OCI-LY3 (cell line): ENCODE data around the gene SQSTM1.

Source experiments
- H2AFZ ChIP-seq: fragments of 200-600, 300-600 bp; shearing (Covaris generic); 2 replicates; pipeline ENCODE4 v1.6.0; 2014; ENCODE audit warnings: antibody characterized with exemption, low read depth, low read length
- H3K27ac ChIP-seq: fragments of 200-600, 300-600 bp; sonication (generic); 2 replicates; pipeline ENCODE4 v1.5.1; 2014; ENCODE audit warnings: mild to moderate bottlenecking, low read length, moderate library complexity, mixed read lengths
- H3K27me3 ChIP-seq: fragments of 200-600, 300-600 bp; sonication (generic); 2 replicates; pipeline ENCODE4 v1.6.1; 2014; ENCODE audit warnings: low read depth, low read length, mixed read lengths
- H3K36me3 ChIP-seq: fragments of 200-600, 300-600 bp; sonication (generic); replicated peaks from 2 replicates; pipeline ENCODE3; 2014; ENCODE audit warnings: low read depth, low read length, mixed read lengths
- H3K4me1 ChIP-seq: fragments of 300-600, 200-600 bp; sonication (generic); 2 replicates; pipeline ENCODE4 v1.6.1; 2014; ENCODE audit warnings: low read length, mixed read lengths
- H3K4me2 ChIP-seq: fragments of 200-600, 300-600 bp; sonication (generic); 2 replicates; pipeline ENCODE4 v1.6.1; 2014; ENCODE audit warnings: low read length, mixed read lengths
- H3K4me3 ChIP-seq: fragments of 300-600, 200-600 bp; sonication (generic); 2 replicates; pipeline ENCODE4 v1.5.1; 2014; ENCODE audit warnings: antibody characterized with exemption, mild to moderate bottlenecking, low read length, moderate library complexity
- H3K79me2 ChIP-seq: fragments of 300-600, 200-600 bp; shearing (Covaris generic); 2 replicates; pipeline ENCODE4 v1.6.1; 2014; ENCODE audit warnings: mild to moderate bottlenecking, low read length, mixed read lengths
- H3K9ac ChIP-seq: fragments of 300-600, 200-600 bp; shearing (Covaris generic); 2 replicates; pipeline ENCODE4 v1.6.0; 2014; ENCODE audit warnings: mild to moderate bottlenecking, low read length, moderate library complexity
- H3K9me3 ChIP-seq: fragments of 200-600, 300-600 bp; shearing (Covaris generic); 2 replicates; pipeline ENCODE4 v1.6.1; 2014; ENCODE audit warnings: low read length, mixed read lengths; ENCODE audit not compliant: insufficient read depth
- H4K20me1 ChIP-seq: fragments of 200-600, 300-600 bp; sonication (generic); 2 replicates; pipeline ENCODE4 v1.6.1; 2016; ENCODE audit warnings: low read length, mixed read lengths; ENCODE audit not compliant: insufficient read depth
- CTCF ChIP-seq: fragments of 200-600, 300-600 bp; sonication (generic); IDR thresholded peaks from 2 replicates; pipeline ENCODE4 v1.5.1; 2014; ENCODE audit warnings: antibody characterized with exemption, low read length, low read depth
- EZH2phosphoT487 ChIP-seq: fragments of 200-600 bp; shearing (Covaris generic); IDR thresholded peaks from 2 replicates; pipeline ENCODE4 v1.6.1; 2018; ENCODE audit warnings: antibody characterized with exemption, mixed run types, low read depth

Gene SQSTM1

GRCh38 chr5:179865491-179866240 lies 45.0 kb downstream of the SQSTM1 start:
- Histone ChIP-seq H3K4me3 (no peak overlapping the region), H3K27me3 (no peaks in the 10 kb centered on the region), H3K27ac (no peak overlapping the region), H2AFZ (no peak overlapping the region), H3K4me1 (no peaks in the 10 kb centered on the region), H3K79me2 (no peaks in the 10 kb centered on the region), H3K9me3 (no peaks in the 10 kb centered on the region), H3K9ac (no peak overlapping the region), H3K36me3 (peaks cover 67% of the 10 kb centered on the region), H3K4me2 (no peak overlapping the region), H4K20me1 (peaks cover 5% of the 10 kb centered on the region; the same call in 1 of the 2 replicates)
- TF ChIP-seq EZH2phosphoT487 = no peak

- Histone ChIP-seq H3K4me2 (no peak overlapping the region), H4K20me1 (peaks cover 5% of the 10 kb centered on the region; the same call in 1 of the 2 replicates), H2AFZ (no peak overlapping the region), H3K79me2 (no peaks in the 10 kb centered on the region), H3K4me3 (no peak overlapping the region), H3K9ac (no peak overlapping the region), H3K27ac (no peak overlapping the region), H3K36me3 (peaks cover 72% of the 10 kb centered on the region), H3K4me1 (no peaks in the 10 kb centered on the region), H3K27me3 (no peaks in the 10 kb centered on the region), H3K9me3 (no peaks in the 10 kb centered on the region)
- TF ChIP-seq CTCF (peak; percentile 54), EZH2phosphoT487 (no peak)
These were observed 45.8 kb downstream of the SQSTM1 start for GRCh38 chr5:179866241-179867078.

GRCh38 chr5:179867079-179867465 lies 46.4 kb downstream of the SQSTM1 start:
- Histone ChIP-seq H3K9me3 (no peaks in the 10 kb centered on the region), H3K27ac (no peak overlapping the region), H3K27me3 (no peaks in the 10 kb centered on the region), H3K79me2 (no peaks in the 10 kb centered on the region), H3K4me1 (no peaks in the 10 kb centered on the region), H3K36me3 (peaks cover 69% of the 10 kb centered on the region), H3K9ac (no peak overlapping the region), H2AFZ (no peak overlapping the region), H4K20me1 (peaks cover 5% of the 10 kb centered on the region; the same call in 1 of the 2 replicates), H3K4me2 (no peak overlapping the region), H3K4me3 (no peak overlapping the region)
- TF ChIP-seq EZH2phosphoT487 = no peak
- TF ChIP-seq CTCF = no peak

GRCh38 chr5:179867476-179867875 lies 46.8 kb downstream of the SQSTM1 start:
- Histone ChIP-seq H3K27me3 (no peaks in the 10 kb centered on the region), H4K20me1 (peaks cover 5% of the 10 kb centered on the region; the same call in 1 of the 2 replicates), H3K4me1 (no peaks in the 10 kb centered on the region), H2AFZ (no peak overlapping the region), H3K9ac (no peak overlapping the region), H3K4me3 (no peak overlapping the region), H3K4me2 (no peak overlapping the region), H3K79me2 (no peaks in the 10 kb centered on the region), H3K27ac (no peak overlapping the region), H3K36me3 (peaks cover 69% of the 10 kb centered on the region), H3K9me3 (no peaks in the 10 kb centered on the region)
- TF ChIP-seq CTCF (no peak), EZH2phosphoT487 (no peak)
